Activated T-helper 2 cell treated with anti-CD3 and anti-CD28 coated beads, Interferon-gamma antibody, Interleukin-2, Interleukin-4, amounts not matched to agents 10 μg/mL and 5 μg/mL and 100 μg/mL, durations not matched to agents 14 hours and 24 hours and 36 hours (primary cell): ENCODE results near the gene DES. TPM values are rescaled to one million over a fixed set of nuclear protein-coding genes. Genes with fewer than 3 reads are reported as not detected.

Experiments
- DNase-seq: peaks from one replicate; pipeline ENCODE4 v3.0.0; 2021; ENCODE audit warnings: low spot score
- H3K27ac Mint-ChIP-seq: one replicate; pipeline ENCODE4 v1.8.0; 2021; ENCODE audit warnings: mixed read lengths
- H3K27me3 Mint-ChIP-seq: one replicate; pipeline ENCODE4 v1.8.0; 2021; ENCODE audit warnings: low read depth, mixed read lengths
- H3K36me3 Mint-ChIP-seq: one replicate; pipeline ENCODE4 v1.8.0; 2021; ENCODE audit warnings: low read depth, mixed read lengths
- H3K4me1 Mint-ChIP-seq: one replicate; pipeline ENCODE4 v1.8.0; 2021; ENCODE audit warnings: low read depth, mixed read lengths
- H3K4me3 Mint-ChIP-seq: one replicate; pipeline ENCODE4 v1.8.0; 2021; ENCODE audit warnings: low read depth, mild to moderate bottlenecking, moderate library complexity, mixed read lengths
- H3K9me3 Mint-ChIP-seq: one replicate; pipeline ENCODE4 v1.8.0; 2021; ENCODE audit warnings: mixed read lengths
- intact Hi-C: fragments of 100-400 bp; cut with micrococcal nuclease; formaldehyde crosslinking; loops from one replicate; pipeline ENCODE4 v1.15.1; 2023
- total RNA-seq: library from RNA; stranded (reverse); gene quantifications from 2 replicates; pipeline ENCODE4 v1.2.3, GENCODE V29; 2022

DES gene
- total RNA-seq, 1 donor from 2014 or later: not detected

DNA sequence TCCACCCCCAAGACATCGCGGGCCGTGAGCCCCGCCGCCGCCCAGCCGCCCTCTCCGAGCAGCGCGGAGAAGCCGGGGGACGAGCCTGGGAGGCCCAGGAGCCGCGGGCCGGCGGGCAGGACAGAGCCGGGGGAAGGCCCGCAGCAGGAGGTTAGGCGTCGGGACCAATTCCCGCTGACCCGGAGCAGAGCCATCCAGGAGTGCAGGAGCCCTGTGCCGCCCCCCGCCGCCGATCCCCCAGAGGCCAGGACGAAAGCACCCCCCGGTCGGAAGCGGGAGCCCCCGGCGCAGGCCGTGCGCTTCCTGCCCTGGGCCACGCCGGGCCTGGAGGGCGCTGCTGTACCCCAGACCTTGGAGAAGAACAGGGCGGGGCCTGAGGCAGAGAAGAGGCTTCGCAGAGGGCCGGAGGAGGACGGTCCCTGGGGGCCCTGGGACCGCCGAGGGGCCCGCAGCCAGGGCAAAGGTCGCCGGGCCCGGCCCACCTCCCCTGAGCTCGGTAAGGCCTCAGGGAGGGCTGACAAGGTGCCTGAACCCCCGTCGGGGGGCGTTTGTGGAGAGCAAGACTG is 30.7 kb downstream of the DES start:
- Mint-ChIP-seq H3K27ac (no peak overlapping the region), H3K4me3 (no peak overlapping the region), H3K36me3 (no peaks in the 10 kb centered on the region), H3K27me3 (peaks cover 32% of the 10 kb centered on the region), H3K4me1 (no peaks in the 10 kb centered on the region), H3K9me3 (no peaks in the 10 kb centered on the region)
- DNase-seq: no peak
- intact Hi-C loops: no loop called here

DNA sequence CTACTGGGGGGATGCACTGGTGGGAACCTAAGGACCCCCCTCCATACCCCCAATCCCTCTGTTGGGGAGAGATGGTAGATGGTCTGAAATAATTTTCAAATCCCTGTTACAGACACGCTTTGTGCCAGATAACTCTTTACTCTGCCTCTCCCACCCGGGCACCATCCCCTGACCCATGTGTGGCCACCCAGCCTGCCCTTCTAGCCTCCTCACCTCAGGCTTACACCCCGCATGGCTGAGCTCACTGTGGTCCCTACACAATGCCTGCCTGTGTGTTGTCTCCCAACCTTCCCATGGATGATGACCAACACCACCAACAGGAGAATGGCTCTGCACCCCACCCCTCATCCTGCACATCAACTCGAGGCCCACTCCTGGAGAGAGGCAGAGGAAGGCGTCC is 31.4 kb downstream of the DES start:
- H3K4me1 Mint-ChIP-seq: no peaks in the 10 kb centered on the region
- H3K27me3 Mint-ChIP-seq: peaks cover 28% of the 10 kb centered on the region
- DNase-seq: no peak
- intact Hi-C loops: no loop called here
- H3K27ac Mint-ChIP-seq: no peak overlapping the region
- H3K36me3 Mint-ChIP-seq: no peaks in the 10 kb centered on the region
- no peak overlapping the region for H3K4me3 Mint-ChIP-seq
- H3K9me3 Mint-ChIP-seq: no peaks in the 10 kb centered on the region

DNA sequence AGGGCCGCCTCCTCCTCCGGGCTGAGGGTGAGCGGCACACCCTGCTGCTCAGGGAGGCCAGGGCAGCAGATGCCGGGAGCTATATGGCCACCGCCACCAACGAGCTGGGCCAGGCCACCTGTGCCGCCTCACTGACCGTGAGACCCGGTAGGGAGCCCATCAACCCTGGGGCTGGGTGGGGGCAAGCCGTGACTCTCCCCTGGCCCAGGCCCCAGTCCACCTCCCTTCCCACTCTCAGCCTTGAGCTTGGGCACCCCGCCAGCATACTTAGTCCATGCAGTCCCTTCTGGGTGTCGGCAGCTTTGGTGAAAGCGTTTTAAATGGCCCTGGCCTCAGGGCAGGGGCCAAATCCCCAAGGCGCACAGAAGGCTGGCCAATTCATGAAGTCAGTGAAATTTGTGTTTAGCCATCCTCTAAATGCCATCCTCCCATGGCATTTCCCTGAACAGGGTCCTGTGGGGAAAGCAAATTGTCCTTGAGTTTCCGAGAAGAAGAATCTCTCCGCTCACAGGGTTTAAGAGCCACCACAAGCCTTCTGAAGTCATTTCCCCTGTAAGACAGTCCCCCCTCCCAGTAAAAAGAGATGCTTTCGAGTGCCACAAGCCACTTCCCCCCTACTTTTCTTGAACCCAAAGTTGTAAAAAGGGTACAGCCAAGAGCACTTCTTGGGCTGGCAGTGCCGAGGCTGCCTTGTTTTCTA is 33.6 kb downstream of the DES start:
- intact Hi-C loops: no loop called here
- H3K4me1 Mint-ChIP-seq: no peaks in the 10 kb centered on the region
- H3K36me3 Mint-ChIP-seq: no peaks in the 10 kb centered on the region
- H3K9me3 Mint-ChIP-seq: no peaks in the 10 kb centered on the region
- no peak for DNase-seq
- H3K27me3 Mint-ChIP-seq: peaks cover 20% of the 10 kb centered on the region
- H3K27ac Mint-ChIP-seq: no peak overlapping the region
- no peak overlapping the region for H3K4me3 Mint-ChIP-seq

DNA sequence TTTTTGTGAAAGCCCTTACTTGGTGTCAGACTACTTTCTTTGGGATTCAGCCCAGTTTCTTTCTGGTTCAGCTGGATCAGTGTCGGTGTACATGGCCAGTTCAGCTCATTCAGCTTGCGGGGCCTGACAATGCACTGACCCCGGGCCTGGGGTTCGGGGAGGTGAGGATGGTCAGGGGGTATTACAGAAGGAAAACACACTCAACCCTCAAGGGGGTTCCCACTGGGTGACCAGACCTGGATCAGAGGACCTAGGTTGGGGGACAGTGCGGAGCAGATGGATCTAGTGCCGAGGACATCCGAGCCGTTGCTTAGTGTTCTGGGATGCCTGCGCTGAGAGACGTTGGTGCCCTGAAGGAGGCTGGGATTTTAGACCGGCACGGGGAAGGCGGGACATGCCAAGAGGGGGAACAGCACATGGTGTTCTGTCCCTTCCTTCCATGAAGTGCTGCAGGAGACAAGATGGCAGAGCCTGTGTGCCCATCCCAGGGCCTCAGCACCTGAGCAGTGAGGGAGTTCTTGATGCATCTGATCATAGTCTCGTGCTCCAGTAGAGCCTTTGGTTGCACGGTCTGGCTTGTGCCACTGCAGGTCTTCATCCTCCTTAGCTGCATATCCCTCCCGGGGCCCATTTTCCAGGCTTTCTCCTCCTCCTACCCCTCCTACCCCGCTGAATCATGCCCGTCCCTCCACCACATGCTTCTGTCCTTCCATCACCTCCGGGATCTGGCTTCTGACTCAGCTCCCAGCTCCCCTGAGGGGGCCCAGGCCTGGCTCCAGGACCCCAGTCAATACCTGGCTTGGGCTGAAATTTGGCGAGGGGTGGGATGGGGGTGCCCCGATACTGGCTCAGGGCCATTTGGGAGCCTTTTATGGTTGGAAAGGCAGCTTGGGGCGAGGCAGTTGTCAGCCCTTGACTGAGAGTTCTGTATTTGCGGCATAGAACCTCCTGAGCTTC is 34.5 kb downstream of the DES start:
- Mint-ChIP-seq H3K27ac (no peak overlapping the region), H3K36me3 (no peaks in the 10 kb centered on the region), H3K4me3 (no peak overlapping the region)

DNA sequence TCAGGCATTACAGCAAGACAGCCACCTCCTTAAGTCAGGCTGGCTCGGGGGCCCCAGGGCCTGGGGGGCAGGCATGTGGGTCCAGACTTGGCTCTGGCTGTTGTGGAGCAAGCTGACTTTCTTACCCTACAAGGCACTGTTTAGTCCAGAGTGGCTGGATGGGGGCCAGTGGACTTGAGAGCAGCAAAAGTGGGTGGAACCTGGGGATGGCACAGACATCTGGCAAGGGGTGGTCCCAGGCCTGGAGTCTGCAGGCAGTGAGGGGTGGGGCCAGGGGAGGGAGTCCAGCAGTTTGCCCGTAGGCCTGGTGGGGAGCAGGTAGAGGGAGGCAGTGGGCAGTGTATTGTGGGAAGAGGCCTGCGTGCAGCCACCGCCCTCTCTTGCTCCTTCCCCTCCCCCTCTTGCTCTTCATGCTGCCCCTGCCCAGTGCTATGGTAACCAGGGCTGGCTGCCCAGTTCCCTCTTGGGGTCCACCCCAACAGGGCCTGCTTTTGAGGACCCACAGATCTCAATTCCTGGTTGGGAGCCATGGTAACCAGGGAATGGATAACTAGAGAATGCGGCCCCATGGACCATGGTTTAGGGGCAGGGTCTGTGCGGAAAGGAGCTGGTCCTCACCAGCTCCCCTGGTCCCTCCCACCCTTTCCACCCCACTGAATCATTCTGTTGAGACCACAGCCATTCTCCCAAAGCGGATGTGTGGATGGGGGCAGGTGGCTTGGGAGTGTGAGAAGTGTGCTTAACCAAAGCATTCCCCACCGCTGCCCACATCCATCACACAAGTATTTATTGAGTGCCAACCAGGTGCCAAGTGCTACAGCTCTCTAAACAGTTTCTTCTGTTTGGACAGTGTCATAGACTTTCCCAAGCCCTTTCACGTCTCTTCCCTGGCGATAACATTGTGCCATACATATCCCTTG is 35.8 kb downstream of the DES start:
- Mint-ChIP-seq H3K27me3 (peaks cover 20% of the 10 kb centered on the region), H3K27ac (no peak overlapping the region), H3K4me3 (no peak overlapping the region), H3K9me3 (no peaks in the 10 kb centered on the region), H3K4me1 (peaks cover 7% of the 10 kb centered on the region), H3K36me3 (no peaks in the 10 kb centered on the region)
- no peak for DNase-seq
- intact Hi-C loops: no loop called here

More for the DNA sequence above, 34.5 kb downstream of the DES start:
- DNase-seq: no peak
- peaks cover 20% of the 10 kb centered on the region for H3K27me3 Mint-ChIP-seq
- no peaks in the 10 kb centered on the region for H3K9me3 Mint-ChIP-seq
- H3K4me1 Mint-ChIP-seq: no peaks in the 10 kb centered on the region
- intact Hi-C loops: no loop called here

DNA sequence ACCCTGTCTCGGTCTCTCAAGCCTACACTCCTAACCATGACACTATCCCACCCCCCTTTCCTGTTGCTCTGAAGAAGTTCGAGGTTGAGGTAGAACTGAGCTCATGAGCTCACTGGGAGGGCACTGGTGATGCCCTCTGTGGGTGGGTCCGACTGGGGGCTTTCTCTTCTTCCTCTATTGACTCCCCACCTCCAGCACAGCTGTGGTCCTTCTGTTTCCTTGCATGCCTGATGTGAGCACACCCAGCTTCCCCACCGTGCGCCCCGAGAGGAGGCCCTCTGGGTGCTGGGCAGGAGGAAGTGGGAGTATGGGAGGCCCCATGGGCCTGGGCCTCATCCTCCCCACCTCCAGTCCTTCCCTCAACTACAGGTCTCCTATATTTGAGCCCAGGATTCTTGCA is 37.4 kb downstream of the DES start:
- H3K4me1 Mint-ChIP-seq: peaks cover 7% of the 10 kb centered on the region
- intact Hi-C loops: no loop called here
- H3K9me3 Mint-ChIP-seq: no peaks in the 10 kb centered on the region
- H3K4me3 Mint-ChIP-seq: no peak overlapping the region
- DNase-seq: no peak
- peaks cover 5% of the 10 kb centered on the region for H3K27me3 Mint-ChIP-seq
- H3K27ac Mint-ChIP-seq: no peak overlapping the region
- H3K36me3 Mint-ChIP-seq: no peaks in the 10 kb centered on the region

DNA sequence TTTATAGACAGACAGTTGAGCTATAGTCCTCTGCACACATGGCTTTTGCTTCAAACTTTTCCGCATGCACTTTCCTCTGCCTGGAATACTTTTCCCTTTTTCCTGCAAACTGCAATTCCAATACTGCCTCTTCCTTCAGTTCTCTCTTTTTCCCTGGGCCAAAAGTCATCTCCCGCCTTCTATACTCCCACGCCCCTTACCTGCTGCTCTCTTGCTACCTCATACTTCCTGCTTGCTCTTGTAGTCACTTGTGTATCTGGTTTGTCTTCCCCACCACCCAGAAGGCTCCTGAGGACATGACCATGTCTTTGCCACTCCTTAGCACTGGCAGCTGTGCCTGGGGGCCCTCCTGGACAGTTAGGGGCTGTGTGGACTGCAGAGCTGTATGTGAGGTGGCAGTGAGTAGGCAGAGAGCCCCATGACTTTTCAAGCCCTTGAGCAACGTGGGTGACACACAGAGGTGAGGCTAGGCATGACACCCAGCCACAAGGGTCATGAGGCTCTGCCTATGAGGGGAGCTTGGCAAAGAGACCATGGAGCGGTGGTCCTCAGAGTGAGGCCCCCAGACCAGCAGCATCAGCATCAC is 39.7 kb downstream of the DES start:
- Mint-ChIP-seq H3K4me1 (peaks cover 7% of the 10 kb centered on the region), H3K9me3 (no peaks in the 10 kb centered on the region), H3K36me3 (no peaks in the 10 kb centered on the region), H3K27me3 (no peaks in the 10 kb centered on the region), H3K27ac (no peak overlapping the region), H3K4me3 (no peak overlapping the region)
- no peak for DNase-seq
- intact Hi-C loops: no loop called here

DNA sequence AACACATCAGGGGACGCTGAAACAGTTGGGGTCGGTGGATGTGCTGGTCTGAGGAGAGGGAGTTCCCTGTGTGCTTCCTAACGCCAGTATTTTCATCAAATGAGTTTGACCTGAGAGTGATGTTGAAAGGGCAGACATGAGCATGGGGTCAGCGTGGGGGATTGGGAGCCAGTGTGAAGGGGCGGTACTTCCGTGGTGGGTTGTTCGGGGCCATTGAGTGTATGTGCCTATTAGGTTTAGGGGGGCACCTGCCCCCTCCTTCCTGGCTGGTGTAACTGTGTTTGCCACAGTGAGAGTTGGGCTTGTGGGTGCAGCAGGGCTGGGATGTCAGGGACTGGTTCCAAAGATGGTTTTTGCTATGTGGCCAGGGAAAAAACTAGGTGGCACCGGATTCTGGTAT is 40.8 kb downstream of the DES start:
- Mint-ChIP-seq H3K27ac (no peak overlapping the region), H3K4me3 (no peak overlapping the region), H3K36me3 (no peaks in the 10 kb centered on the region), H3K4me1 (peaks cover 7% of the 10 kb centered on the region), H3K9me3 (no peaks in the 10 kb centered on the region), H3K27me3 (no peaks in the 10 kb centered on the region)
- intact Hi-C loops: loop anchor here (1.0 kb wide), 1 partner anchor 71 kb away; no protein-coding TSS in a partner anchor
- no peak for DNase-seq

DNA sequence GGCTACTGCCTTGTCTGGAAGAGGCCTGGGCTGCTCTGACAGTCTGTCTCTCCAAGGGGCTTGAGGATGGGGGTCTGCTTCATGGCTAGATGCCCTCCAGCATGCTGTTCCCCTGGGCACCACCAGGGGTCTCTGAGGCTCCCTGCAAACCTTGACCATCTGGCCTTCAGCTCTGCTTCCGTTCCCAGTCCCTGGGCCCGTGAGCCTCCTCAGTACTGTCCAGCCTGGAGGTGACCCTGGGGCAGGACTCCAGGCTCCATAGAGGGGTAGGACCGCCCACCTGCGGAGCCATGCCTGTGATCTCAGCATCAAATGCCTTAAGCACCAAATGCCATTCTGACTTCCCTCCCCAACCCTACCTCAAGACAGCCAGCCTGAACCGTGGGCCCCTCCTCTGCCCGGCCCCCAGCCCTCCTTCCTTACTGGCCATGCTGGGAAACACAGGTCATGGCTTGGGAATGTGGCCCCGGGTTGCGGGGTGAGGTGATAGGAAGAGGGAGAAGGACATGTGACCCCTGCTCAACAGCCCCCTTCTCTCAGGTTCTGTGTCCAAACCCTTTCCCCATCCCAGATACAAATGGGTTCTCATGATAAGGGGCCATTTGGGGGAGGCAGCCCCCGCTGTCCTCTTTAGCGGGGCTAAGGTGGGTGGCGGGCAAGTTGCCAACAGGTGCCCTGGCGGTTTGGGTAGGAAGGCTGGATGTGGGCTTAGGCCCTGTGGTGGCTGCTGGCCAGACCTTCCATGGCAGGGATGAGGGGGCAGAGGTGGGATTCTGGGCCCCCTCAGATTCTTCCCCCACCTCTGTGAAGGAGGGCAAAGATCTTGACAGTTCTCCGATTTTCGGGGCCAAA is 41.5 kb downstream of the DES start:
- no peak overlapping the region for H3K27ac Mint-ChIP-seq
- H3K27me3 Mint-ChIP-seq: no peaks in the 10 kb centered on the region
- no peaks in the 10 kb centered on the region for H3K36me3 Mint-ChIP-seq
- H3K9me3 Mint-ChIP-seq: no peaks in the 10 kb centered on the region
- no peak overlapping the region for H3K4me3 Mint-ChIP-seq
- intact Hi-C loops: loop anchor here (1.0 kb wide), 1 partner anchor 71 kb away; no protein-coding TSS in a partner anchor
- peaks cover 7% of the 10 kb centered on the region for H3K4me1 Mint-ChIP-seq
- no peak for DNase-seq

DNA sequence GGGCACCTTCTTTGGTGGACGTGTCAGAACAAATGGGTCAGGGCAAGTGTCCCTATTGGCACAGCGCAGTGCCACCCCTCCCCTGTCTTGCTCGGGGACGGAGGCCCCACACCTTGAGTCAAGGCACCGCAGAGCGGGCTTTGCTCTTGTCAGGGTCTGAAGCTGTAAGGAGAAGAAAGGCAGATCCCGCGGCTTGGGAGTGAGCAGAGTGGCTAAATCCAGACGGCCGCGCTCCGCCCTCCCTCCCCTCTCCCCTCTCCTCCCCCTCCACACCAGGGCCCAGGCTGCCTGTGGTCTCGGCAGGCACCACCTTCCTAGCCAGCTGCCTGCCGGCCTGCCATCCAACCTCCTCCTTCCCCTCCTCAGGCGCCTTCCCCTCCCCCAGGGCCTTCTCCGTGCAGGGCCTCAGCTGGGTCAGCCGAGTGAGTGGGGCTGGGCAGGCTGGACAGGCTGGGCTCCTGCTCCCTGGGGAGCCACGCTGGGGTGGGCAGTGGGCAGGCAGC is 42.3 kb downstream of the DES start:
- no peaks in the 10 kb centered on the region for H3K27me3 Mint-ChIP-seq
- no peak overlapping the region for H3K27ac Mint-ChIP-seq
- no peak overlapping the region for H3K4me3 Mint-ChIP-seq
- H3K4me1 Mint-ChIP-seq: peaks cover 7% of the 10 kb centered on the region
- H3K36me3 Mint-ChIP-seq: no peaks in the 10 kb centered on the region
- H3K9me3 Mint-ChIP-seq: no peaks in the 10 kb centered on the region
- no peak for DNase-seq
- intact Hi-C loops: no loop called here

DNA sequence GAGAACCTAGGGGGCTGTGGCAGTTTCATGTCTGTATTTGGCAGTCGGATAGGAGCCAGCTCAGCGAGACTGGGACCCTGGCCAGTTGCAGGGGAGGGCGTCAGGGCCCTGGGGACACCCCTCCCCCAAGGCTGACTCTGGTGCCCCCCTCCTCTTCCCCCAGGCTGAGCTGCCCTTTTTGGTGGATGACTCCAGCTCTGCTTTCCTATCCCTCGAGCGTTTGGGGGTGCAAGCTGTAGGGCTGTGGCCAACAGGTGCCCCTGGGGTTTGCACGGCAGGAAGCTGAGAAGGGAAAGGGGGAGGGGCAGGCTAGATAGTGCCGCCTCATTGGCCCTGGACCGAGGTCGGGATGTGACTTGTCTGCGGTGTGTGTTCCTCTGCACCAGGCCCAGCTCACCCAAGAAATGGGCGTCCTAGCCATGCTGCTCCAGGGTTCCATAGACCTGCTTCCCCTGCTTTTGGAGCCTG is 42.9 kb downstream of the DES start:
- no peak overlapping the region for H3K4me3 Mint-ChIP-seq
- peak; percentile 15 for DNase-seq
- no peak overlapping the region for H3K27ac Mint-ChIP-seq
- H3K9me3 Mint-ChIP-seq: no peaks in the 10 kb centered on the region
- no peaks in the 10 kb centered on the region for H3K27me3 Mint-ChIP-seq
- H3K4me1 Mint-ChIP-seq: peaks cover 7% of the 10 kb centered on the region
- intact Hi-C loops: no loop called here
- H3K36me3 Mint-ChIP-seq: no peaks in the 10 kb centered on the region
